Stimulated activated CD8-positive, alpha-beta memory T cell treated with anti-CD3 and anti-CD28 coated beads, Interleukin-15, amount 100 ng/mL, for 24 hours (primary cell): ENCODE data around the gene LORICRIN.

Source experiments
- DNase-seq: peaks from one replicate; pipeline ENCODE4 v3.0.0-alpha.2; 2020; ENCODE audit warnings: low read depth

LORICRIN gene

DNA sequence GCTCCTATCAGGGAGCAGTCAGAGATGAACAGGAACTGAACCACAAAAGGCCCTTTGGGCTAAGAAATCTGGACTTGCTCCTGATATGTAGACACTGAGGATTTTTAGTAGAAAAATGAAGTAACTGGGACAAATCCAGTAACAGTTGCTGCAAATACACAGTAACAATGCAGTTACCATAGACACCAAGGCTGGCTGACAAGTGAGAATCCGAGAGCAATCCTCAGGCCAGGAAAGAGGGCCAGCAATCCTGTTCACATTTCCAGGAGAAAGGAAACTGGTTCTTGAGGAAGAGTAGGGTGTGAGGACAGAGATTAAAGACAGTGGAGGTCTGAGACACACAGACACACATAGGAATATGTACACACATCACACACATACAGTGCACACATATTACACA, 9.3 kb upstream of the LORICRIN start:
- no peak for DNase-seq

DNA sequence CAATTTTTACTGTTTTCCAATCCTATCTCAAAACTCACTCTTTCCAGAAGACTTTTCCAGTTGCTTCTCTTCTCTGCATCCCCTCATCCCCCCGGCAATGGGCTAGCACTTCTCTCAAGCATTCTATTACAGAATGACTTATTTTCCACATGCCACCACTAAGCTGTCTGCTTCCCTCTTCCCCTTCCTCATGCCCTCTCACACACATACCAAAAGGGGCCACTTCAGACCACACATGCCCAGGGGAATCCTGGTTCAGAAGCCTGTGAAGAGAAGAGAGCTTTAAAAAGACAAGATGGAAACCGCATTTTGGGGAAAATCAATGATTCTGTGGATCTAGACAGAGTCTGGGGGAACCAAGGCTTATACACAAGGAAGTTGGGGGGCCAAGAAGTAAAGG, 8.4 kb upstream of the LORICRIN start:
- no peak for DNase-seq

DNA sequence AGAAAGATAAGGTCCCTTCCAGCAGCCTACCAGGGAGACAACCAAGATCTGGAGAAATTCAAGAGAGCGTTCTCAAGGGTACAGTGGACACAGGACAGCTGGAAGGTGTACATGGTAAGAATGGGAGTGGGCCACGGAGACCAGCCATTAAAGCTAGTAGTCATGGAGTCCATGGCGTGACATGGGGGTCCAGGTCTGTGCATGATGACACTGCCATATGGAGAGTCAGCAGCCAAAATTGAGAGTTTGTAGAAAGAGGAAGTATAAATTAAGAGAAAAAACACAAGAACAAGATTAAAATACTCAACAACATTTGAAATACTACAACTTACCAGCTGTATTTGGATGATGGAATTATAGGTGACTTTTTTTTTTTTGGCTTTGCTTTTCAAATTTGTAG, 7.9 kb upstream of the LORICRIN start:
- DNase-seq: no peak

DNA sequence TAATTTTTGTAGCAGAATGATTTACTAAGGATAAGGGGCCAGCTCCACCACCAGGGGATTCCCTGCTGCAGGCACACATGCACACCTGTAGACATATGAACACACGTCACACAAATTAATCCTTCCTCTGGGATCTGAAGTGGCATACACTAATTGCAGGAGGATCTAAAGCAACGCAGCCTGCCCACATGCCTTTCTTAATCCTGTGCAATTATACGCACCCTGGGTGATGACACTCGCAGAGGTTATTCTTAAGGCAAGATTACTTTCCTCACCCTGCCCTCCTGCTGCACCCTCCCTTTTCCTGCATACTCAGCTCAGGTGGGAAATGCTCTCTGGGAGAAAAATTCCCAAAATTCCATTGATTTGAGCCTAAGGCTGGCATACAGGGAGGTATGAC, 7.5 kb upstream of the LORICRIN start:
- no peak for DNase-seq

DNA sequence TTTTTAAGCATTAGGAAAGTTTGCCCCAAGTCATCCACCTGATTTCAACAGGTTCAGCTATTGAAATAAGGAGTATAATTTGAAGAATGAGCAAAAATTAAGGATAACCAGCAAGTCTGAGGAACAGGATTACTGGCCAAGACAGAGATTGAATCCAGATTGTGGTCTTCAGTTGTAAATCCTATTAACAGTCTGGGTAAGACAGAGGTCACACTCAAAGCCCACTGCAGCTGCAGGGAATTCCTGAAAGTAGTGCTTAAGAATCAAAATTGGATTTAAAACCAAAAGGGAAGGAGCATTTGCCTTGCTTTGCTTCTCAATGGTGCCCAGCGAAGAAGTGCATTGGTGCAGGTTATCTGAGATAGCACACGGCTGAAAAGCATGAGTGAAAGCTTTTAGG, 6.4 kb upstream of the LORICRIN start:
- no peak for DNase-seq

DNA sequence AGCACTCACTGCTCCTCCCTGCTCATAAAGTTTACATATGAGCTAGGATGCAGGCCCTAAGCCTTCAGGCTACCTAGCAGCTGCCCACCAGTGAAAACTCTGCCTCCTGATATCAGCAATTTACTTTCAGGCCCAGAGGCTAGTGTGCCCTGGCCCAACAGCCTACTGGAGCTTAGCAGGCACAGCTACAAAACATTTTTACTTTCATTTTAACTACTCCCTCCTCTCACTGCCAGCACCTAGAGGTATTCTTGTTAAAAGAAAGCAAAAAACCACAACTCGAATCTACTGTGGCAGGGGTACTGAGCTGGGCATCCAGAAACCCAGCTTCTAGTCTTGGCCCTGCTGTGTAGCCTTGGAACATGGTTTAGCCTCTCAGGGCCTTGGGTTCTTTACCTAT, 5.8 kb upstream of the LORICRIN start:
- no peak for DNase-seq

DNA sequence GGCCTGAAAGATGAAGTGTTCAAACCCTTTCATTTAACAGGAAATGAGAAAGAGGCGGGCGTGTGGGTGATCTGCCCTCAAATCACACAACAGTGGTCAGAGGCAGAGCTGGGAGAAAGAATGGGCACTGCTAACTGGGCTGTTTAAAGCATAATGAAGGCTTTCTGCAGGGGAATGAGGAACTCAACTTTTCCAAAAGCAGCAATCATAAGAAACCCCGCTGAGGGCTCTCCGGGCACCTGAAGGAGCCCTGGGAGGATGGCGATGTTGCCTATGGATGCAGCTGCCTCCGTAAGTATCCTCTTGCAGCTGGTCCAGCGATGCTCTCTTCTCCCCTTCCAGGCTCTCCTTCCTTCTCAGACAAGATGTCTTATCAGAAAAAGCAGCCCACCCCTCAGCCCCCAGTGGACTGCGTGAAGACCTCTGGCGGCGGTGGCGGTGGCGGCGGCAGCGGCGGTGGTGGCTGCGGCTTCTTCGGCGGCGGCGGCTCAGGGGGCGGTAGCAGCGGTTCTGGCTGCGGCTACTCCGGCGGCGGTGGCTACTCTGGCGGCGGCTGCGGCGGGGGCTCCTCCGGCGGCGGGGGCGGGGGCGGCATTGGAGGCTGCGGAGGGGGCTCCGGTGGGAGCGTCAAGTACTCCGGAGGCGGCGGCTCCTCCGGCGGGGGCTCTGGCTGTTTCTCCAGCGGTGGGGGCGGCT, 1.2 kb downstream of the LORICRIN start:
- no peak for DNase-seq

DNA sequence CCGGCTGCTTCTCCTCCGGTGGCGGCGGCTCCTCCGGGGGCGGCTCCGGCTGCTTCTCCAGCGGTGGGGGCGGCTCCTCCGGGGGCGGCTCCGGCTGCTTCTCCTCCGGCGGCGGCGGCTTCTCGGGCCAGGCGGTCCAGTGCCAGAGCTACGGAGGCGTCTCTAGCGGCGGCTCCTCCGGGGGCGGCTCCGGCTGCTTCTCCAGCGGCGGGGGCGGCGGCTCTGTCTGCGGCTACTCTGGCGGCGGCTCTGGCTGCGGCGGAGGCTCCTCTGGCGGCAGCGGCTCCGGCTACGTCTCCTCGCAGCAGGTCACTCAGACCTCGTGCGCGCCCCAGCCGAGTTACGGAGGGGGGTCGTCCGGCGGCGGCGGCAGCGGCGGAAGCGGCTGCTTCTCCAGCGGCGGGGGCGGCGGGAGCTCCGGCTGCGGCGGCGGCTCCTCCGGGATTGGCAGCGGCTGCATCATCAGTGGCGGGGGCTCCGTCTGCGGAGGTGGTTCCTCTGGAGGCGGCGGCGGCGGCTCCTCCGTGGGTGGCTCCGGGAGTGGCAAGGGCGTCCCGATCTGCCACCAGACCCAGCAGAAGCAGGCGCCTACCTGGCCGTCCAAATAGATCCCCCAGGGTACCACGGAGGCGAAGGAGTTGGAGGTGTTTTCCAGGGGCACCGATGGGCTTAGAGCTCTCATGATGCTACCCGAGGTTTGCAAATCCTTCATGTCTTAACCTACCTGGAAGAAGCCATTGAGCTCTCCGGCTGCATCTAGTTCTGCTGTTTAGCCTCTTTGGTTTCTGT, 2.0 kb downstream of the LORICRIN start:
- DNase-seq: peak; percentile 1

DNA sequence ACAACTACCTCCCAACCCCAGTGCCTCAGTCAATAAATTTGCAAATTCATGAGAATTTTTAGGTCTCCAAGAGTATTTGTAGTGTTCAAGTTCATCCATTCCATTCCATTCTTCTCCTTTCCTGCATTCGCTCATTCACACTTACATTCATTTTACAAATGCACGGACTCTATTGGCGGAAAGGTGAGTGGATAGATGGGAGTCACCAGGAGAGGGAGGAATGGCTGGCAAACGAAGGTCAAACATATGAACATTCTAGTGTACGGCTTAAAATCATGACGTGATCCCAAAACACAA, 2.5 kb downstream of the LORICRIN start:
- DNase-seq: no peak

DNA sequence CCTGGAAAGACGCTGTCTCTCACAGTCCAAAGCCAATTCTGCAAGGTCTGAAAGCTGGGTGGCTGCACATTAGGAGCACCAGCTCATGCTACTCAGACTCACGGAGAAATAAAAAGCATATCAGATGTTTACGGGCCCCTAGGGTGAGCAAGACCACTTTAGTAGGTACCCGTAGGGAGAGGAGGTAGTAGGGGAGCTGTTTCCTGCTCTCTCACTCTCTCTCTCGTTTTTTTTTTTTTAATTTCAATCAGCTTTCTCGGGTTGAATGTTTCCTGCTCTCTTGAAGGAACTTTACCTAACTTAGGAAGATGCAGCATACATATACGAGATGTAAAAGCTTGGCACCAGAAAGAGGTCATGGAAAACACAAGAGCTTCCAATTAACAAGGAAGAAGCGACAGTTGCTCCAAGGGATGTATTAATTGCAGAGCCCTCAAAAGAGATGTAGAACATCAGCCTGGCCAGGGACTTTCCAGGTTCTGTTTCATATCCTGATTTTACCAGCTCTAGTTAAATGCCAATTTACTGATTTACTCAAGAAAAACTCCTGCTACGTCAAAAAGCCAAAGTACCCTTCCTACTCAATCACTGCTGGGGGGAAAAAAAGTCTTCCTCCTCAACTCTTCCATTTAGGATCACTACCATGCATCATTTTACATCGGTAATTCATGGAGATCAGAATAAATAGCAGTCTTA, 3.1 kb downstream of the LORICRIN start:
- no peak for DNase-seq

DNA sequence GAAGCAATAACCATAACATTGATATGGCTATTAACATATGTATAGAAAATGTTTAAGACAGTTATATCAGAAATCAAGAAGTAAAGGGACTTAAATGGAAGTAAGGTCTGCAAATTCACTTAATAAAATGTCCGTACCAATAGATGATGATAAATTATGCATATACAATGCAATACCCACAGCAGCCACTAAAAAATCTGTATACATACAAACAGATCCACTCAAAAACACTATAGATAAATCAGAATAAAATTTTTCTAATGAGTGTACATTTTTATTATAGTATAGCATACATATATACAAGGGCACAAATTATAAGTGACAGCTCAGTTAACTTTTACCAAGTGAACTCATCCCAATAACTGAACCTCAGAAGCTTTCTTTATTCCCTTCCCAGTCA, 6.0 kb downstream of the LORICRIN start:
- DNase-seq: no peak

DNA sequence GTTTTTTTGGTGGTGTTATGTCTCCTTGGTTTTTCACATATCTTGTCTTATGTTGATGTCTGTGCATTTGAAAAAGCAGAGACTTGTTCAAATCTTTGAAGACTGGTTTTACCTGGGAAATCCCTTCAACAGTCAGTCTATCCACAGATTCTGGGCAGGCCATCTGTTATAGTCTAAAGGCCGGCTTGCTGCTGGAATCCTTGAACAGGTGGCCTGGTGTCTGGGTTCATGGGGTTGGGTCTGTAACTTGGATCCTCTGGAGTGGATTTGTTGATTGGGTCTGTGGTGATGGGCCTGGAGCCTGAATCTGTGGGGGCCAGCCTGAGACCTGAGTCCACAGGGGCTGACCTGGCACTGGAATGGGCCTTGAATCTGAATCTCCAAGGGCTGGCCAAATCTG, 12.2 kb downstream of the LORICRIN start:
- no peak for DNase-seq

DNA sequence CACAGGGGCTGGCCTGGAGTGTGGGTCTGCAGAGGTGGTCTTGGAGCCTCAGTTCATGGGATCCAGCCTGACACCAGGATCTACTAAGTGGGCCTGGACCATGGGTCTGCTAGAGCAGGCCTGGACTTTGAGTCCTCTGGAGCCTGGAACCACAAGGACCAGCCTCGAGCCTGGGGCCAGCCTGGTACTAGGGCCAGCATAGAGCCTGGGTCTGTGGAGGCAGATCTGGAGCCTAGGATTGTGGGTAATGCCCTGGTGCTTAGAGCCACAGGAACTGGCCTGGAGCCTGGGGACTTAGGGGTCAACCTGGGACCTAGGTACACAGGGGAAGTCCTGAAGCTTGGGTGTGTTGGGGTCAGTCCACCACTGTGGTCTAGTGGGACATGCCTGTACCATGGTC, 12.7 kb downstream of the LORICRIN start:
- DNase-seq: no peak

DNA sequence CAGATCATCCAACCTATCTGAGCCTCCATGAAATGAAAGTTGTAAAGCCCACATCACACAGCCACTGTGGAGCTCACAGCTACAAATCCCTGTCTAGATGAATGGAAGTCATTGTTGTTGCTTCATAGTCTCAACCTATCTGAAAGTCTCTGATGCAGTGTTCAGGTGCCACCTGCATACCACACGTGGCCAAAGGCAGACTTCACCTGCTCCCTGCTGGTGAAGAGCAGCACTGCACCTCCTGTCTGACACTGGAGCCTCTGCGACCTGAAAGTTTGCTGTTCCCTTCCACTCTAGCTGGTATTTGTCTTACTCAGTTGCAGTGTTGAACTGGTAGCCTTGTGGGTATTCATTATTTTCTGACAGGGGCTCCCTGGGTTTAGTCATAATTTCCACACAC, 18.4 kb downstream of the LORICRIN start:
- DNase-seq: no peak

DNA sequence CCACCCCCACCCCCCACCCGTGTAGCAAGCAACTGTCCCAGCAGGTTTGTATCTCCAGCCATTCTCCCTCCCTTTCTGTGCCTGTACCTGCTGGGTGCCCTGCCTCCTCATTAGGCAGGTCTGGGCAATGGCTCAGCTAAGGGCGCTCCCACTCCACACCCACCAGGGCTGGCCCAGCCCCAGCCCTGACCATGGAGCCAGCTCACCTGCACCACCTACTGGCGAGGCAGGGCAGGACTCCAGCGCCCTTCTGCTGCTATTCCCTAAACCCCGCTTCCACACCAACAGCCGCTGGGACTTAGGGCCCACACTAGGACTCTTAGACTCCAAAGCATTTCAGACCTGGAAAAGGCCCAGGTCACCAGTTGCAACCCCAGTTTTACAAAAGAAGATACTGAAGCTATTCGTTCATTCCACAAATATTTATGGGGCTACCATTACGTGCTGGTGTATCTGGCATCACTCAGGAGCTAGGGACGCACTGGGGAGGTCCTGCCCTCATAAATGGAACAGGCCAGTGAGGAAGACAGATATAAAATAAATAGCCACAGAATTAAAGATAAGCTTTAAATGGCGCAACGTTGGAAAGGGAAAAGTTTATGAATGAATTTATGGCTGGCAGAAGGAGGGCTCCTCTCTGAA, 29.3 kb downstream of the LORICRIN start:
- no peak for DNase-seq

DNA sequence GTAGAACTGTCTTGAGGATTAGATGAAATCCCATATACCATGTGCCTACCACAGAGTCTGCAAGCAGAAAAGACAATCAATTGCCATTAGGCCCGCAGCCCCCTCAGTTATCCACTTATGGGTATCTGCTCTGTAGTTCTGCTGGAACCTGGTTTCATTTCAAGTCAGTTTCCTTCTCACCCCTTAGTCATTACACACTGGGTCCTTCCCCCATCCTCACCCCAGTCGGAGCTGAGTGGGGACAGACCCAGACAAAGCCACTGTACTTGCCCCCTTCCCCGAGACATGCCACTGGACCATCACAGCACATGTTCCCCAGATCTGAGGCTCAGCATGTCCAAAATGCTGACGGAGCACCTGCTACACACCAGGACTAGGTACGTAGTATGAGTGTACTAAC, 32.0 kb downstream of the LORICRIN start:
- no peak for DNase-seq

DNA sequence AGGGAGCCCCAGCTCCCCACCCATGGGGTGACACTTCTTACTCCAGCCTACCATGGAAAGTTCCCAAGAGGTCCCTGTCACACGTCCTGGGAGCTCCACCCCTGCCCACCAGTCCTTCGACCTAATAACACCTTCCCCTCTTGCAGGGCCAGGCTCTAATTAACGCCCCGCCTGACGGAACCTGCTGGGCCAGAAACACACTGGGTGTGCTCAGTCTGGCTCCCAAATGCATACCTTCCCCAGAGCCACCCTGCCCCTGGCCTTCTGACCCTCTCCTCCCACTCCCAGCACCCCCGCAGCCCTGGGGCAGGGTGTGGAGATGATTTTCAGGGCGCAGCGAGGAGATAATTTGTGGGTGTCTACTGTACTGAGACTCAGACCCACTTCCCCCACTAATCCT, 32.7 kb downstream of the LORICRIN start:
- no peak for DNase-seq

DNA sequence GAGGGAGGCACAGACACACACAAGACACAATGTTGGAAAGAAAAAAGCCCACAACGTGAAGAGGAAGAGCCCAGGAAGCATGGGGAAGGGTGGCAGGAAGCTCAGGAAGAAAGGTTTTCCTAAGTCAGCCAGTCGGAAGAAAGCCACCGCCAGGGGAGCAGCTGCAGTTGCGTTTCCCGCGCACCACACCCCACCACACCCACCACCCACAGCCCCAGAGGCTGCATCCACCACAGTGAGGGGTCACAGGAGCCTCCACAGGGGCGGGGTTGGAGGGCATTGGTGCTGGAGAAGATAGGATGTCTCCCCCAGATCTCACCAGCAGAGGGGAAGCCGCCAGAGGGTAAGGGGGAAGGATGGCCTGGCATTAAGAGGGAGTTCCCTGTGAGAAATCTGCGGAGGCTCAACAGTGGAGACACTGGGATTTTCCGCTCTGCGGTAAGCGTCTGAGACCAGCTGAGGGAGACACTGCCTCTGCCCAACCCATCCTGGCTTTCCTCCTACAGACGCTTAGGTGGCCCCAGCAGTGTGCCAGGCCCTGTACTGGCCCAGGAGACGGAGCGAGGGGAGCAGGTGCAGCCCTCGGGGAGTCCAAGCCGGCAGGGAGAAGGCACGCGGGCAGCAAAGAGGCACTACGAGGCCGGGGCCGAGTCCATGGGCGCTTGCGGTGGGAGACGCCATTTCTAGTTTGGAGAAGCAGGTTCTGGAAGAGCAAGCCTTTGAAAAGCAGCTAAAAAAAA, 33.4 kb downstream of the LORICRIN start:
- DNase-seq: no peak

DNA sequence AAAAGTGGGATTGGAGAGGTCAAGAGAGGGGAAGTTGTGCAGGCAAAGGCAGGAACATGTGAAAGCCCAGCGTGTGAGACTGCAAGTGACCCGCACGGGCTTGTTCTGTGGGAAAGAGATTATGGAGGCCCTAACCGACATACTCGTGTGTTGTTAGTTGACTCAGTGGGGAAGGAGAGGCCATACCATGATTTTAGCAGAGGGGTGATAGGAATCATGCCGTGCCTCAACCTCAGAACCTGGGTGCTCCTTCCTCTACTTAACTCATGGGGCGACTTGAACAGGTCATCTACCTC, 33.9 kb downstream of the LORICRIN start:
- no peak for DNase-seq

DNA sequence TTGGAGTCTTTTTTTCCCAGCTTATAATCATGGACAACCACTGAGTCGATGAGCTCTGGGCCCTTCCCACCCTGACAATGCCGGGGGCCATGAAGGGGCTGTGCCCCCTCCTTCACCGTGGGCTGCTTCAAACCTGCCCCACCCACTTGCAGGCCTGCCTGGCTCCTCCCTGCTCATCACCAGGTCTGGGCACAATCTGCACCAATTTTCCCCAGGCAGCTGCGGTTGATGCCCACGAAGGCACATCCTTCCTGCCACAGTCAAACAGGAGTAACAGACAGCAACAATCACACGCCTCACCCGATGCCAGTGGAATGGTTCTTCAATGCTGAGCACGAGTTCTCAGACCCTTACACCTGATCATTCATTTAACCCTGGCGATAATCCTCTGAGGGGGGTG, 34.4 kb downstream of the LORICRIN start:
- no peak for DNase-seq

DNA sequence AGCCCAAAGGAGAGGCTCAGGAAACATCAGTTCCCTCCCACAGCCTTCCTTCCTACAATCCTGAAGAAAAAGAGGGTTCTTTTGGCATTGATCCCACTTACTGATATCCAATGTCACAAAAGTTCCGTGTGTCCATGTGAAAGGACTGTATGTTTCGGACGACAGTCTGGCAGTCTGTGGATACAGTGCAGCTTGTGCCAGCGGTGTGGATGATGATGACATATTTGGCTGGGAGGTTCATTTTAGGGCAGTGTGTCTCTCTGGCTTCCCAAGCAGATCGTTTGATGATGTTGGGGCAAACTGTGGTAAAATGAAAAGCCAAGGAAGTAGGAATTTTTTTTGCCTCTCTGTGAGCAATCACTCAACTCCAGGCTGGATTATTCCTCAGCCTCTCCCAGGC, 42.8 kb downstream of the LORICRIN start:
- no peak for DNase-seq

DNA sequence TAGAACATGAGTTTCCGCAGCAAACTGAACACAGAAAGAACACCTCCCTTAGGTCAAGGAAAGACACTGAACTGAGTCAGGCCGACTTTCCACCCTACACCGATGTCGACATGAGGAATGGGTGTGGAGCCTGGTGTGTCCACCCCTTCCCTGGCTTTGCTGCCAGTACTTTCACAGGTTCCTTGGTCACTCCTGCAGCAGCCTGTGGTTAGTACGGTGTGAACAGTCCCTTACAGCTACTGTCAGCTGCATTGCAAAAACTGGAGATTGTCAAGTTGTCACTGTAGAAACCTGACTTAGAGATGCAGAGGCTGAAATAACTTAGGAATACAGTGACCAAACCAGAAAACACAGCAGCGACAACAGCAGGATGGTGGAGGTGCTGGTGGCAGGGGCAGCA, 46.2 kb downstream of the LORICRIN start:
- DNase-seq: no peak
